ENCODE data around the gene ZNF649. TPM values are rescaled to one million over a fixed set of nuclear protein-coding genes. Genes with fewer than 3 reads are reported as not detected.

The ZNF649 gene
- total RNA-seq, 4 donors from 2014 or later: 10.5 to 19.1 (median 14.9) TPM

GRCh38 chr19:51887522-51888498 is 17.0 kb downstream of the ZNF649 start, which contains the start of gene ZNF577:
ZNF577 (minus strand) TSS chr19:51887951; CDS start chr19:51880382, 7,569 bp downstream.
- Histone ChIP-seq H3K4me1 (peaks cover 6 to 8% of the 10 kb centered on the region in 2 donors), H3K4me3 (replicated peaks in 1 of 3) (peak within 1 kb of the TSS; percentile 22 to 81 (median 44)), H3K36me3 (peaks cover 25 to 28% of the 10 kb centered on the region in 2 donors), H3K9me3 (no peaks in the 10 kb centered on the region), H3K27ac (peak within 1 kb of the TSS; percentile 54 to 70 (median 58)), H3K27me3 (no peaks in the 10 kb centered on the region)
- intact Hi-C loops (cut with DNase I): no loop called here
- WGBS, 2 donors: 5 to 11% methylated on average over 21 to 28 of the region's 56 CpGs
- peak in 1 of 2 donors; percentile 36 for TF ChIP-seq POLR2A (IDR thresholded peaks at IDR 0.05)
- TF ChIP-seq CTCF (IDR thresholded peaks at IDR 0.05): peak in 1 of 6 experiments; percentile 20
- DNase-seq: peak; percentile 93

GRCh38 chr19:51884713-51885112 is 20.1 kb downstream of the ZNF649 start:
- Histone ChIP-seq H3K4me1 (peaks cover 6 to 8% of the 10 kb centered on the region in 2 donors), H3K36me3 (peaks cover 7 to 8% of the 10 kb centered on the region in 2 donors), H3K4me3 (replicated peaks in 1 of 3) (no peak overlapping the region), H3K9me3 (no peaks in the 10 kb centered on the region), H3K27ac (no peak overlapping the region), H3K27me3 (no peaks in the 10 kb centered on the region)
- WGBS, 2 donors: 92 to 94% methylated on average over 2 of the region's 2 CpGs
- DNase-seq: no peak
- TF ChIP-seq POLR2A (IDR thresholded peaks at IDR 0.05) (no peak), CTCF (IDR thresholded peaks at IDR 0.05) (no peak)
- intact Hi-C loops (cut with DNase I): no loop called here

- Histone ChIP-seq H3K4me3 (replicated peaks in 1 of 3) (no peak overlapping the region), H3K36me3 (peaks cover 29% of the 10 kb centered on the region in 2 donors), H3K9me3 (no peaks in the 10 kb centered on the region), H3K4me1 (peaks cover 6 to 8% of the 10 kb centered on the region in 2 donors), H3K27ac (no peak overlapping the region), H3K27me3 (no peaks in the 10 kb centered on the region)
- TF ChIP-seq POLR2A (IDR thresholded peaks at IDR 0.05) (no peak), CTCF (IDR thresholded peaks at IDR 0.05) (no peak)
- 94 to 100% methylated on average over 3 of the region's 3 CpGs for WGBS, 2 donors
- DNase-seq: no peak
- intact Hi-C loops (cut with DNase I): no loop called here
Observed at GRCh38 chr19:51882518-51882917, 22.3 kb downstream of the ZNF649 start.

- Histone ChIP-seq H3K27ac (no peak overlapping the region), H3K36me3 (peaks cover 54 to 56% of the 10 kb centered on the region in 2 donors), H3K27me3 (no peaks in the 10 kb centered on the region), H3K4me3 (replicated peaks in 1 of 3) (no peak overlapping the region), H3K4me1 (no peaks in the 10 kb centered on the region), H3K9me3 (no peaks in the 10 kb centered on the region)
- intact Hi-C loops (cut with DNase I): no loop called here
- 94 to 98% methylated on average over 4 of the region's 4 CpGs for WGBS, 2 donors
- DNase-seq: no peak
- no peak for TF ChIP-seq POLR2A (IDR thresholded peaks at IDR 0.05)
- no peak for TF ChIP-seq CTCF (IDR thresholded peaks at IDR 0.05)
Observed at GRCh38 chr19:51873097-51873496, 31.7 kb downstream of the ZNF649 start.

Data from thyroid gland (tissue), 4 donors.